ENCODE results near the gene PARP12. TPM values are rescaled to one million over a fixed set of nuclear protein-coding genes. Genes with fewer than 3 reads are reported as not detected.

PARP12 gene, protein sequence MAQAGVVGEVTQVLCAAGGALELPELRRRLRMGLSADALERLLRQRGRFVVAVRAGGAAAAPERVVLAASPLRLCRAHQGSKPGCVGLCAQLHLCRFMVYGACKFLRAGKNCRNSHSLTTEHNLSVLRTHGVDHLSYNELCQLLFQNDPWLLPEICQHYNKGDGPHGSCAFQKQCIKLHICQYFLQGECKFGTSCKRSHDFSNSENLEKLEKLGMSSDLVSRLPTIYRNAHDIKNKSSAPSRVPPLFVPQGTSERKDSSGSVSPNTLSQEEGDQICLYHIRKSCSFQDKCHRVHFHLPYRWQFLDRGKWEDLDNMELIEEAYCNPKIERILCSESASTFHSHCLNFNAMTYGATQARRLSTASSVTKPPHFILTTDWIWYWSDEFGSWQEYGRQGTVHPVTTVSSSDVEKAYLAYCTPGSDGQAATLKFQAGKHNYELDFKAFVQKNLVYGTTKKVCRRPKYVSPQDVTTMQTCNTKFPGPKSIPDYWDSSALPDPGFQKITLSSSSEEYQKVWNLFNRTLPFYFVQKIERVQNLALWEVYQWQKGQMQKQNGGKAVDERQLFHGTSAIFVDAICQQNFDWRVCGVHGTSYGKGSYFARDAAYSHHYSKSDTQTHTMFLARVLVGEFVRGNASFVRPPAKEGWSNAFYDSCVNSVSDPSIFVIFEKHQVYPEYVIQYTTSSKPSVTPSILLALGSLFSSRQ
- 21.9 to 27.0 TPM (median 22.9 TPM) in 5 replicates for total RNA-seq (2022; extraction: Qiagen RNA extraction; ENCODE audit: low read depth)

GRCh38 chr7:140062528-140063299 lies at the start of gene PARP12:
PARP12 (minus strand) TSS chr7:140062951; CDS start chr7:140062847, 104 bp downstream.

Other genes with a start within 250 kb of the PARP12 start
- gene TBXAS1, start 233.7 kb downstream of the PARP12 start, total RNA-seq (2022; extraction: Qiagen RNA extraction; ENCODE audit: low read depth): 9.6 to 12.9 TPM (median 11.4 TPM) in 5 replicates
- gene KDM7A, start 114.0 kb upstream of the PARP12 start, total RNA-seq (2022; extraction: Qiagen RNA extraction; ENCODE audit: low read depth): 2.0 to 2.9 TPM (median 2.7 TPM) in 5 replicates